PFSK-1 (cell line): ENCODE data around the gene PHKG2.

Experiments
- FOXP2 ChIP-seq: optimal IDR thresholded peaks from 2 replicates; pipeline ENCODE3; 2011; ENCODE audit warnings: borderline replicate concordance, control low read depth, inconsistent platforms; ENCODE audit not compliant: insufficient read depth; ENCODE audit errors: extremely low read length, extremely low read depth
- POLR2AphosphoS5 ChIP-seq: IDR thresholded peaks from 2 replicates; pipeline ENCODE4 v1.6.1; 2012; ENCODE audit warnings: low read depth, mild to moderate bottlenecking, control low read depth, low read length, moderate library complexity
- SIN3A ChIP-seq: IDR thresholded peaks from 2 replicates; pipeline ENCODE4 v1.6.1; 2012; ENCODE audit warnings: mild to moderate bottlenecking, low read length, moderate library complexity, borderline replicate concordance; ENCODE audit not compliant: insufficient read depth
- TAF1 ChIP-seq: IDR thresholded peaks from 2 replicates; pipeline ENCODE4 v1.6.1; 2012; ENCODE audit warnings: low read length, control low read depth, borderline replicate concordance; ENCODE audit not compliant: insufficient read depth
- TF ChIP-seq, protein P1 (sequence below), 2 experiments: IDR thresholded peaks; 2 replicates each; pipeline versions ENCODE4 v1.6.1 to v1.8.0; 2011 to 2012; ENCODE audit warnings: low read depth in 2 of 2, low read length in 2 of 2, control low read depth in 1 of 2, inconsistent platforms in 1 of 2, mild to moderate bottlenecking in 1 of 2, moderate library complexity in 1 of 2; ENCODE audit not compliant: insufficient read depth in 1 of 2

PHKG2 gene

GRCh38 chr16:30738984-30739951 lies 9.0 kb upstream of the PHKG2 start:
- TF ChIP-seq SIN3A (no peak), POLR2AphosphoS5 (no peak), TAF1 (no peak), FOXP2 (no peak)
- TF ChIP-seq, protein P1, sequence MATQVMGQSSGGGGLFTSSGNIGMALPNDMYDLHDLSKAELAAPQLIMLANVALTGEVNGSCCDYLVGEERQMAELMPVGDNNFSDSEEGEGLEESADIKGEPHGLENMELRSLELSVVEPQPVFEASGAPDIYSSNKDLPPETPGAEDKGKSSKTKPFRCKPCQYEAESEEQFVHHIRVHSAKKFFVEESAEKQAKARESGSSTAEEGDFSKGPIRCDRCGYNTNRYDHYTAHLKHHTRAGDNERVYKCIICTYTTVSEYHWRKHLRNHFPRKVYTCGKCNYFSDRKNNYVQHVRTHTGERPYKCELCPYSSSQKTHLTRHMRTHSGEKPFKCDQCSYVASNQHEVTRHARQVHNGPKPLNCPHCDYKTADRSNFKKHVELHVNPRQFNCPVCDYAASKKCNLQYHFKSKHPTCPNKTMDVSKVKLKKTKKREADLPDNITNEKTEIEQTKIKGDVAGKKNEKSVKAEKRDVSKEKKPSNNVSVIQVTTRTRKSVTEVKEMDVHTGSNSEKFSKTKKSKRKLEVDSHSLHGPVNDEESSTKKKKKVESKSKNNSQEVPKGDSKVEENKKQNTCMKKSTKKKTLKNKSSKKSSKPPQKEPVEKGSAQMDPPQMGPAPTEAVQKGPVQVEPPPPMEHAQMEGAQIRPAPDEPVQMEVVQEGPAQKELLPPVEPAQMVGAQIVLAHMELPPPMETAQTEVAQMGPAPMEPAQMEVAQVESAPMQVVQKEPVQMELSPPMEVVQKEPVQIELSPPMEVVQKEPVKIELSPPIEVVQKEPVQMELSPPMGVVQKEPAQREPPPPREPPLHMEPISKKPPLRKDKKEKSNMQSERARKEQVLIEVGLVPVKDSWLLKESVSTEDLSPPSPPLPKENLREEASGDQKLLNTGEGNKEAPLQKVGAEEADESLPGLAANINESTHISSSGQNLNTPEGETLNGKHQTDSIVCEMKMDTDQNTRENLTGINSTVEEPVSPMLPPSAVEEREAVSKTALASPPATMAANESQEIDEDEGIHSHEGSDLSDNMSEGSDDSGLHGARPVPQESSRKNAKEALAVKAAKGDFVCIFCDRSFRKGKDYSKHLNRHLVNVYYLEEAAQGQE (IDR thresholded peaks at IDR 0.05; ENCODE audit: insufficient read depth in 1 of 2, low read depth in 2 of 2, low read length in 2 of 2) = no peak

DNA sequence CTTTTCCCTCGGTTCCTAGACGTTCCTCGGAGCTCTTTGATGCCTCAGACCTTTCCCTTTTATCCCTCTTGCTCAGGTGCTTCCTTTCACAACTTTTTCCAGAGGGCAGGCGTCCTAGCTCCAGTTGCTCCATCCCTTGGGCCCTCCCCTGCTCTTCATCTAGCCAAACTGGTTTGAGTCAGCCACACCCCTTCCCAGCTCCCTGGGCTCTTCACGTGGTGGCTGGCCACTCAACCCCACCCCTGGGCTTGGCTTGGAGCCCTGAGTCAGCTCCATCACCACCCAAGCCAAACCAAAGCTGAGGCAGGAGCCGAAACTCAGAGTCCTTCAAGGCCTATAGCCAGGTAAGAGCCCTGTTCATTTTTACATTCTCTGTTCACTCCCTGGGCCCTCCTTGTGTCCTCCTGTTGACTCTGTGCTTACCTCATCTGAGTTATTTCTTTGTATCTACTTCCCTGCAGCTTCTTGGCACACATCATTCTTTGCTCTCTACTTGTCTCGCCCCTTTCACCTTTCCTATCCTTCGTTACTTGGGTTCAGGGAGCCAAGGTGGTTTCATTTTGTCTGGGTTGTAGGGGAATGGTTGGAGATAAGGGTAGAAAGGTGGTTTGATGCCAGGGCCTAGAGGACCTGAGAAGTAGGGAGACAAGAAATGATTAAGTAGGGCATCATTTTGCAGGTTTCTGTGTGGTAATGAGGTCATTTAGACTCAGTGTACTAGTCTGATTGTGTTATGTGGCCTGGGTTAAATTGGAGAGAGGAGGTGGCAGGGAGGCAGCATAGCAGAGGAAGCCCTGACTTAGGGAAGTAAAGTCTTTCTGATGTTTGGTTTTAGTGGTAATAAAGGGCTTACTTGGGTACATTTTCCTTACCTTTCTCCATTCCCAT lies 7.6 kb upstream of the PHKG2 start:
- TF ChIP-seq TAF1 (no peak), FOXP2 (no peak), SIN3A (no peak), POLR2AphosphoS5 (no peak; the same call in 1 of the 2 replicates)
- TF ChIP-seq, protein P1 (IDR thresholded peaks at IDR 0.05; ENCODE audit: insufficient read depth in 1 of 2, low read depth in 2 of 2, low read length in 2 of 2) = no peak

DNA sequence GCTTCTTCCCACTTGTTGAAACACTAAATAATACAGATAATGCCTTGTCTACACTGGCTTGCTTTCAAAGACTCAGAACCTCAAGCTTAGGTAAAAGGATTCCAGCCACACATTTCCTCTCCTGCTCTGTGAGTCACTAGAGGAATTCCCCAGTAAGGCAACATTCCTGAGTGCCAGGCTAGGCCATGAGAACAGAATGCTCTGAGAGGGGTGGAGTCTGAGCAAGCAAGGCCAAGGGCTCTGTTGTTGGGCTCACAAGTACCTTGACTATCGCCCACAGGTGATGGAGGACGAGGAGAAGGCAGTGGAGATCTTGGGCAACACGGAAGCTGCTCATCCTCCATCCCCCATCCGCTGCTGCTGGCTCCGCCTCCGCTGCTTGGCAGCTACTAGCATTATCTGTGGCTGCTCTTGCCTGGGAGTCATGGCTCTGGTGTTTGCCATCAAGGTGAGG lies 6.7 kb upstream of the PHKG2 start:
- TF ChIP-seq SIN3A = no peak
- TF ChIP-seq TAF1 = no peak
- TF ChIP-seq POLR2AphosphoS5 = no peak
- TF ChIP-seq FOXP2 = no peak
- TF ChIP-seq, protein P1 (IDR thresholded peaks at IDR 0.05; ENCODE audit: insufficient read depth in 1 of 2, low read depth in 2 of 2, low read length in 2 of 2) = no peak

GRCh38 chr16:30743716-30744115 lies 4.5 kb upstream of the PHKG2 start:
- TF ChIP-seq SIN3A = no peak
- no peak for TF ChIP-seq TAF1
- TF ChIP-seq, protein P1 (IDR thresholded peaks at IDR 0.05; ENCODE audit: insufficient read depth in 1 of 2, low read depth in 2 of 2, low read length in 2 of 2) = no peak
- no peak for TF ChIP-seq POLR2AphosphoS5
- no peak for TF ChIP-seq FOXP2
